Stimulated activated CD4-positive, alpha-beta T cell treated with anti-CD3 and anti-CD28 coated beads, Interleukin-1b, Interleukin-23, amount 100 ng/mL, for 24 hours (primary cell): Measurements from ENCODE around the gene CFAP73.
"Not testable (repeated sequence)": the region's sequence is repeated elsewhere in the genome, so short reads cannot be mapped to it uniquely, and the experiment has no call there.

Experiments used
- DNase-seq, 4 experiments: peaks; one replicate each; pipeline ENCODE4 v3.0.0-alpha.2; 2020; ENCODE audit warnings: low read depth in 4 of 4, low spot score in 1 of 4

Gene CFAP73

GRCh38 chr12:113141716-113142115 lies 7.8 kb upstream of the CFAP73 start:
- DNase-seq = not testable (repeated sequence)

- DNase-seq = no peak
These were observed 7.2 kb upstream of the CFAP73 start for GRCh38 chr12:113142173-113142885.

- DNase-seq = no peak
These were observed 6.6 kb upstream of the CFAP73 start for GRCh38 chr12:113142886-113143332.

GRCh38 chr12:113143959-113144358 lies 5.6 kb upstream of the CFAP73 start:
- no peak for DNase-seq

- no peak for DNase-seq
These were observed 4.7 kb upstream of the CFAP73 start for GRCh38 chr12:113144806-113145205.

- no peak for DNase-seq
These were observed 3.6 kb upstream of the CFAP73 start for GRCh38 chr12:113145720-113146551.

- DNase-seq = no peak
These were observed 2.5 kb upstream of the CFAP73 start for GRCh38 chr12:113146999-113147398.

GRCh38 chr12:113151655-113152054 lies 2.1 kb downstream of the CFAP73 start:
- no peak for DNase-seq

GRCh38 chr12:113152196-113152834 lies 2.8 kb downstream of the CFAP73 start:
- no peak for DNase-seq

GRCh38 chr12:113152835-113153814 lies 3.6 kb downstream of the CFAP73 start:
- DNase-seq = peak in 2 of 4 experiments; percentile 33 to 49

GRCh38 chr12:113154351-113154973 lies 4.9 kb downstream of the CFAP73 start:
- DNase-seq = peak in 1 of 4 experiments; percentile 14

- no peak for DNase-seq
These were observed 5.5 kb downstream of the CFAP73 start for GRCh38 chr12:113155060-113155459.

GRCh38 chr12:113155646-113156045 lies 6.1 kb downstream of the CFAP73 start:
- no peak for DNase-seq

GRCh38 chr12:113157218-113157859 lies 7.8 kb downstream of the CFAP73 start:
- DNase-seq = no peak

GRCh38 chr12:113158439-113159203 lies 9.1 kb downstream of the CFAP73 start:
- no peak for DNase-seq

- DNase-seq = no peak
These were observed 10.4 kb downstream of the CFAP73 start for GRCh38 chr12:113159937-113160336.

- DNase-seq = peak in 1 of 4 experiments; percentile 25
These were observed 12.0 kb downstream of the CFAP73 start for GRCh38 chr12:113161415-113162016.
